B cell (primary cell): ENCODE results near the gene ZP1.

ENCODE experiments used
- EZH2 ChIP-seq: IDR thresholded peaks from 2 replicates; pipeline ENCODE4 v1.6.1; 2012; ENCODE audit warnings: borderline replicate concordance, low read depth, mild to moderate bottlenecking, moderate library complexity, low read length; ENCODE audit not compliant: insufficient read depth, poor library complexity, severe bottlenecking
- TF ChIP-seq, protein P1 (sequence below): fragments of 200-600 bp; IDR thresholded peaks from one replicate; pipeline ENCODE4 v1.8.0; 2022; ENCODE audit warnings: antibody characterized with exemption, mild to moderate bottlenecking

DNA sequence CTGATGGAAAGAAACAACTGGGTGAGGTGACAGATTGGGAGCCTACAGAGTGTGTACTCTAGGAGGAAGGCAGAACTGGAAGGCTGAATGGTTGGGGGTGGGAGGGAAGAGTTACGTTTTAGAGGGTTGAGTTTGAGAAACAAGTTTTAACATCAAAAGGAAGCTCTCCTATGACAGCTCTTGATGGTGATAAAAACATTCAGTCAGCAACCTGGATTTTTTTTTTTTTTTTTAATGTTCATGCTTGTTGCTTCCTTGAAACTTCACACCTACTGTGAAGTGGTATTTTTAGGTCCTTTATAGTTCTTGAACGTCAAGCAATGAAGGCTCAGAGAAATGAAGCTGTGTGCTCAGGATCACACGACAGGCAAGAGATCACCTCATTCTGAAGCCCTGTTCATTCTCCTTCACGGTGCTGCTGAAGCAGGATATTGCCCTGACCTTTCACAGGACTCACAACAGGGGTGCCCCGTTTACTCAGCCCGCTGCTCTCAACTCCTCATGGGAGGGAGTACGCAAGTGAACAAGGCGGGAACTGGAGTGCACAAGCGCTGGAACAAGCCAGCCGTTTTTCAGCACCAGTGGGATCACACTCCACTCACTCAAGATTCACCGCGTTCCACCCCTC, 45.0 kb downstream of the ZP1 start:
- TF ChIP-seq EZH2: no peak
- TF ChIP-seq, protein P1, sequence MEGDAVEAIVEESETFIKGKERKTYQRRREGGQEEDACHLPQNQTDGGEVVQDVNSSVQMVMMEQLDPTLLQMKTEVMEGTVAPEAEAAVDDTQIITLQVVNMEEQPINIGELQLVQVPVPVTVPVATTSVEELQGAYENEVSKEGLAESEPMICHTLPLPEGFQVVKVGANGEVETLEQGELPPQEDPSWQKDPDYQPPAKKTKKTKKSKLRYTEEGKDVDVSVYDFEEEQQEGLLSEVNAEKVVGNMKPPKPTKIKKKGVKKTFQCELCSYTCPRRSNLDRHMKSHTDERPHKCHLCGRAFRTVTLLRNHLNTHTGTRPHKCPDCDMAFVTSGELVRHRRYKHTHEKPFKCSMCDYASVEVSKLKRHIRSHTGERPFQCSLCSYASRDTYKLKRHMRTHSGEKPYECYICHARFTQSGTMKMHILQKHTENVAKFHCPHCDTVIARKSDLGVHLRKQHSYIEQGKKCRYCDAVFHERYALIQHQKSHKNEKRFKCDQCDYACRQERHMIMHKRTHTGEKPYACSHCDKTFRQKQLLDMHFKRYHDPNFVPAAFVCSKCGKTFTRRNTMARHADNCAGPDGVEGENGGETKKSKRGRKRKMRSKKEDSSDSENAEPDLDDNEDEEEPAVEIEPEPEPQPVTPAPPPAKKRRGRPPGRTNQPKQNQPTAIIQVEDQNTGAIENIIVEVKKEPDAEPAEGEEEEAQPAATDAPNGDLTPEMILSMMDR: no peak
